HG03175 (cell line): ENCODE results near the gene TOM1L2.

ENCODE experiments used
- ATAC-seq: cut with Tn5 transposase; IDR thresholded peaks from one replicate; pipeline ENCODE4 v1.9.1; 2021; ENCODE audit warnings: mild to moderate bottlenecking, moderate library complexity; ENCODE audit not compliant: unreplicated experiment

TOM1L2 gene

DNA sequence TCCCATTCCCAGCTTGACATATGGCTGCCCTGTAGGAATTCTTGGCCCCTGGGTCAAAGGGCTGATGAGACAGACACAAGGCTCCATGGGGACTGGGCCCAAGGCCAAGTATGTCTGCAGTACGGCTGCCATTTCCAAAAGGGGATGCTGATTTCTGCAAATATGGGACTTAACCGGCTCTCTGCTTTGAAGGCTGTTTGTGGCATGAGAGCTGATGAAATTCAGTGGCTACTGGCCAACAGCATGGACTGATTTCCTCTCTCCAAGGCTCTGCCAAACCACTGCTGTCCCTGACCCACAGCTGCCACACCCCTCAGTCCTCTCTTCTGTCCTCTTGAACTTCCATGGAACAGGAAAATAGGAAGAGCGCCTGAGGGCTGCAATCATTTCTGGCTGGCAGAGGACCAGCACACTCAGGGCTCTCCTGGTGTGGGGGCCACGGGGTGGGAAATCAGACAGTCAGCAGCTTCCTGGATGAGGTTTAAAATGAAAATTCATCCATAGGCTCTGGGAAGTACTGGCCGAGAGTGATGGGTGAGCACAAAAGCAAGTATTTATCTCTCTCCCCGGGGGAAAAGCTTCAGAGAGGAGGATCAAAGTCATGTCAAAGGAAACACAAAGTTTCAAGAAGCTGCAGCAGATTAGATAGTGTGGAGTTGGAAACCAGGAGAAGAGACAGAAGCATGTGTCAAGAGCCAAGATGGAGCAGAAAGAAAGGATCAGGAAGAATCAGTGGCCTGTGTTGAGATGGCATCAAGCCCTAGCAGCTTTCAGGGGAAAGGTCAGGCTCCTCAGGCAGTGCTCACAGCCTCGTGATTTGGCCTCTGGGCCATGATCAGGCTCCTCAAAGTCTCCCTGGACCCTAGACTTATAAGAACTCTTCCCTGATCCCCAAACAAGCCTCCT is 71.3 kb downstream of the TOM1L2 start:
- ATAC-seq: no peak

DNA sequence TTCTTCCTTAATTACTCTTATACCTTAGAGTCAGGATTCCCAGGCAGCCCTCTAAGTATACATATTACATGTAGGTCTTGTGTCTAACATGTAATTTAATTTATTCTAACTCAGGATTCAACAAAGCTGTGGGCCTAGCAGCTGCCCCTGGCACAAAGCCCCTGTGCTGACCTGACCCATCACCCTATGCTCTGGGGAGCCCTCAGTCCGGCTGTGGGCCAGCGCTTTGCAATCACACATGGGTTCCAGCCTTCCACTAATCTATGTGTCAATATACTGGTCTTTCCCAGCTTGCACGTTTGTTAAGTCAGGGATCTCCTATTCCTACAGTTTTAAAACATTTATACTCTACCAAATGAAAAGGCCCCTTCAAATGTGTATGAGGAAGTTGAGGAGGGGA is 72.7 kb downstream of the TOM1L2 start:
- ATAC-seq: no peak

DNA sequence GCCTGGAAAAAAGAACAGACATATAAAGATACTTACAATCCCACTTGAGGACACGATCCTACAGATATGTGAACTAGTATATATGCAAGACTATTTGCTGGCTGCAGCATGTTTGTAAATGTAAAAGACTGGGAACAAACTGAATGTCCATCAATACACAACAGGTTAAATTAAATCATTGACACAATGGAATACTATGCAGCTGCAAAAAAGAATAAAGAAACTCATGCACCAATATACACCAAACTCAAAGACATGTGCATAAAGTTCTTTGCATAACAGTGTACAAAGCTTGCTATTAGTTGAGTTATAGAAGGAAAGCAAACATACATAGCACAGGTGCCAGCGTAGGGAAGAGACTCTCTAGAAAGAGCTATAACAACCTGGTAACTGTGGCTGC is 73.5 kb downstream of the TOM1L2 start:
- no peak for ATAC-seq

DNA sequence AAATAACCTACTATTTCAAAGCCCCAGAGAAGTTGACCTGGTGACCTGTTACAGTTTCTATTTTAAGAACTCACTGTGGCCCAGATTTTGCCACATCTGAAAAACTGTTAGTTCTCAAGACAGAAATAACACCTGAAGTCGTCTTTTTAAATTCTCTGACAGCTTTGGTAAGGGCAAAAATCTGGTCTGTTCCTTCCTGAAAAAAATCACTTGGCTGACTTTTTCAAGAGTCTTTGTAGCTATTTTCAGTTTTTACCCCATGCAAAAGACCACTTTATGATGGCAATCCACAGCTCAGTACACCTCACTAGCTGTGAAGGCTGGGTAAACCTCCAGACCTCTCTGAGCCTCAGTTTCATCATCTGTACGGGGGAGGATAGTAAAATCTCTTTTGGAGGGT is 74.8 kb downstream of the TOM1L2 start:
- peak; percentile 51 for ATAC-seq

DNA sequence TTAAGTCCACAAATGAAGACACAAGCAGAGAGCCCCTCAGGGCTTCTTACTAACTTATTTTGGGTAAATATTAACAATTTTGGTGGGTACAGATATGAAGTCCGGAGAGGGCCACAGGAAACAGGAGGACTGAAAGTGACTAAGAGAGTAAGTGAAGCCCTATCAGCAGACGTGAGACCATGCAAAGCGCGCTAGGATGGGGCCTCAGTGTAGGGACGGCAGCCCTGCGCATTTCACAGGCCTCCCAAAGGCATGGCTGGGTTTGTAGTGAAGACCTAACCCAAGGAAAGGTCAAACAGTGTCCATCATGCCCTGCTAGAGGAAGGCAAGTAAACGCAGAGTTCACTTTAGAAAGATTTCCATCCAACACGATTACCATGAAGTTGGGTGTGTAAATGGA is 75.5 kb downstream of the TOM1L2 start:
- ATAC-seq: peak; percentile 39

DNA sequence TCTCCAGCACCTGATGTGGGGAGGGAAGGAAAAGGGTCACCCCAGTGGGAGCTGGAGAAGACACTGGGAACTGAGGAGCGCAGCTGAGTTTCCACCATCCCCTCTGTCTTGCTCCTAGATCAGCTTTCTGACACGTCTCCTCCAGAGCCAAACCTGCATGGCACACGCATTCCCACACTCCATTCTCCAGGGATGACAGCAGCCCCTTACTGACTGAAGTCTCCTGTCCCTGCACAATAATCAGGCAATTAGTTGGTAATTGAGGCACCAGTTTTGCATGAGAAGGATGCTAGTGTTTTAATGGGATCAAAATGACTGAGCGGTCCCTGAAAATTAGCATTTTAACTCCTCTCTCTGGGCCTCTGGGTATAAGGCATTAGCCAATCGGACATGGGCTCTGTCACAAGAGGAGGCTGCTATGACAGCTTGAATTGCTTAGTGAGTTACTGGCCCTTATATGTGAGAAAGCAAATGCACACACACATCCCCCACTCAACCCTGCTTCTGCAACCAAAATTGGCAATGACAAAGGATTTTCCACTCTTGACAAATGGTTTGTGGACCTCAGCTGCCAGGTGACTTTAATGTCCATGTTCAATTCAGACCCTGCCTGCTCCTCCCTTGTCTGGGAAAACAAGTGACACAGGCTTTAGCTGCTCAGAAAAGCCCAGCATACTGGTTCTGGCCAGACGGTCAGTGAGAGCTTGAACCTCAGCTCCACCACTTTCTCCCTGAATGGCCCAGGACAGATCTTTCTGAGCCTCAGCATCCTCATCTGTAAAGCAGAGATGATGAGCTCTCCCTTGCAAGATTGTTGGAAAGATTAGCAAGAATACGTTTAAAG is 78.2 kb downstream of the TOM1L2 start:
- ATAC-seq: no peak

DNA sequence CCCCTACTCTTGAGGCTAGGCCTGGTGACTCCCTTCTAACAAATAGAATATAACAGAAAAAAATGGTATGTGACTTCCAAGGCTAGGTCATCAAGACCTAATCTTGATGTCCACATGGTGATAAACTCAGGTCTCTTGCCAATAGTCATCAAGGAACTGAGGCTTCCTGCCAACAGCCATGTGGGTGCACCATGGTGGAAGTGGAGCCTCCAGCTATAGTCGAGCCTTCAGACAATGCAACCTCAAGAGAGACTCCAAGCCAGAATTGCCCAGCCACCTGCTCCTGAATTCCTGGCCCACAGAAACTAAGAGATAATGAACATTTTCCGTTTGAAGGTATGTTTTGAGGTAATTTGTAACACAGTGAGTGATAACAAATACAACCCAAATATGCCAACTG is 79.5 kb downstream of the TOM1L2 start:
- no peak for ATAC-seq

DNA sequence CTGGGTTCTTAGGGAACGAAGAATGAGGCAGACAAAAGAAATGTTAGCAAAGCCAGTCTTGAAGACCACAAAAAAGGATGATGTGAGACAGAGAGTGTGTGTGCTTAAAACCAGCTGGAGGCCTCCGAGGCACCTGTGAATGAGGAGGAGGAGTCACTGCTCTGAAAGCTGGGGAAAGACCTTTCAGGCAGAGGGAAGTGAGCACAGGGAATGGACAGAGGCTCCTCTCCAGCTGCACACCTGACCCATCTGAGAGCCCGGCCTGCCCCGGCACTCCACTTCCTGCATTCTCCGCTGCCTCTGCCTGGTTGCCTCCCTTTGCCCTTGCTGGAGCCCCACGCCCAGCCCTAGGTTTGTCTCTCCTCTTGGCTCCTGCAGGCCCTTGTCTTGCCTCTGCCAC is 80.2 kb downstream of the TOM1L2 start:
- no peak for ATAC-seq

DNA sequence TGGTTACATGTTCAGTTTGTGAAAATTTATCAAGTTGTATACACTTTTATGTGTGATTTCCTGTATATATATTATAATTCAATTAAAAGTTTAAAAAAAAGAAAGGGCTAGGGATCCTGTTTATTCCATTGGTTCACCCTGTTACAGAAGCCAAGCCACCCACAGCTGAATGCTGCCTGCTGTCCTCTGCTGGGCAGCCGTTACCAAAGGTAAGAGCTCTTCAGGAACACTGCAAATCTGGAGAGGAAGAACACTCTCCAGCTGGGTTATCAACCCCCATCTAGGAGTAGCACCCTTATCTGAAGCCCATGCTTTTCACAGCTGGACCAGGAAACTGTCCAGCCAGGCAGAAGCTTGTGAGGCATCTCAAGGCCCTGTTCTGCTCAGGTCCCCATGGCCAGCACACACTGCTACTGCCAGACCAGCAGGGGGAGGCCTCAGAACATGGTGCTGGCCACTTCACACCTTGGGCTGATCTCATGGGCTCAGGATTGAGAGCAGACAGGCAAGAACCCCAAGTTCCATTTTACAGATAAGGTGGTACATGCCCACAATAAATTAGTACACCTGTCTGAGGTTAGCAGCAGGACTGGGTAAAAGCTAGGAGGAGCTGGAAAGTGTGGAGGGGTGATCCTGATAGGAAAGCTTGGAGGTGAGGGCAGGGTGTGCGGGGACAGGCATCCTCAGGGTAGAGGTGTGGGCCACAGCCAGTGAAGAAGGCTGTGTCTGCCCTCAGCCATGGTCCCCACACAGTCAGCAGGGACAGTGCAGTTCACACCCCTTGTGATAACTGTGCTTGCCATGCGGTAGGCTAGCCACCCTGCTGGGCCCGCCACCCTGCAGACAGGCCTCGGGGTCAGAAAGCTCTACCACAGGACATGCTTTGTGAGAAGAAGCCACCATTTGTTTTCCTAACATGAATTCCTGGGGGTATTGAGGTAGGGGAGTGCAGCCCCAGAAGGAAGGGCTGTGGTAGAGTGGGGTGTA is 81.1 kb downstream of the TOM1L2 start:
- ATAC-seq: no peak

DNA sequence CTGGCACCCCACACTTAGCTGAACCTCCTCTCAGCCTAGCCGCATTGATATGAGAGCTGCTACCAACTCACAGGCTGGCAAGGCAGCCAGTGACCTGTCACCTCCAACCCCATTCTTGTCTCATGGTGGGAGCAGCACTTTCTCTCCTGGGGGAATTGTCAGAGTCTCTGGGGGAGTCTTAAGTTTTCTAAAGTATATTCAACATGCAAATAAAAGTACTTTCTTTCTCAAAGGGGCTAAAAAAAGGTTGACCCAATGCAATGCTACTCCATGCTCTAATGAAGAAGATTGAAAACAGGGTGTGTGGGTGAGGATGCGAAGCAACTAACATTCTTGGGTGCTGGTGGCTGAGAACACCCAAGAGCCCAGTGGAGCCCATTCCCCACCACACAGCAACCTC is 82.3 kb downstream of the TOM1L2 start:
- no peak for ATAC-seq

DNA sequence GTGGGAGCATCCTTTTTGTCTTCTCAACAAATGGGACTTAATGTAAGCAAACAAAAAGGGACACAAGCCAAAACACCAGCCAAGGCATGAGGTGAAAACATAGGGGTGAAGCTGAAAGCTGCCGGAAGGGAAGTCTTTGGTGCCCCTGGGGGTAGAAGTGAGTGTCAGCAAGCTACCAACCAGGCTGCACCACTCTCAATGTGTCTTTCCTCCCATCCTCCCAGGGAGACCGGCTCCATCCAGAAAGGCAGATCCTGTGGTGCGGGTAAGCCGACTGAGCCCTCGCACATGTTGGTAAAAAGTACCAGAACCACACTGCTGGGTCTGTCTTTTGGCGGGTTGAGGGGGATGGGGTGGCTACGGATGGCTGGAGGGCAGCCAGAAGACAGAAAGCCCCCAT is 83.4 kb downstream of the TOM1L2 start:
- ATAC-seq: no peak

DNA sequence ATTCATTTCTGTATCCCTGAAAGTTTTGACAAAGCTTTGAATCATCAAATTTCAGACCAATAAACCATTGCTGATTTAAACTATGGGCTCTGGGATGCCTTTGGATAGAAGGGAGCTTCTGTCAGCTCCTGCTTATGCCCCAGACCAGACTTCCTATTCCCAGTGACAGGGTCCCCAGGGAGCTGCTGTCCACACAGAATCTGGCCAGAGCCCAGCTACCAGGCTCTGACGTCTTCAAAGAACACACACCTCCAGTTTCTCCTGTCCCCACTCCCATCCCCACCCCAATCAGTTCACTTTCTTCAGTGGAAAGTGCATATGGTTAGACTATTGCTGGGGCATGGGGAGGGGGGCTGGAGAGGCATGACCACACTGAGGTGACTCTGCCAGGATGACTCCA is 83.8 kb downstream of the TOM1L2 start:
- ATAC-seq: no peak

DNA sequence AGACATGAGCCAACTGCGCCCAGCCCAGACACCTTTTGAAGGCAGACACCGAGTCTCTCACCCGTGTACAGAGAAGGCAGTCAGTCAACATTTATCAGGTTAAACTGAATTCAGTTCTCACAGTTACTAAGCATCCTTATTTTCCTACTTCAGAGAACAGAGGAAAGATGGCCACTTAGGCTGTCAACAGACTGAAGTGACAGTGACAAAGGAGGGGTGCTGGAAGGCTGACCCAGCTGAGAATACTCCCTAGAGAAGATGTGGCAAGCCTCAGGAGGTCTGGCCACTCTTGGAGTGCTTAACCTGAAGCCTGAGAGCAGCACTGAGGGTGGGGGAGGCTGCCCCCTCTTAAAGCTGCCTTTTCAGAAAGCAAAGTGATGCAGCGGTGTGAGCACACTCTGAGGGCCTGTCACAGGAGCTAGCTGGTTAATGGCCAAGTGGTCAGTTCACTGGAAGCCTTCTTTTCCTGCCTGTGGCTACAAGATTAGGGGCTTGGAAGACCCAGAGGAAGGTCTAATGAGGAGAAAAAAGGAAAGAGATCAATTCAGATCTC is 84.4 kb downstream of the TOM1L2 start:
- no peak for ATAC-seq

DNA sequence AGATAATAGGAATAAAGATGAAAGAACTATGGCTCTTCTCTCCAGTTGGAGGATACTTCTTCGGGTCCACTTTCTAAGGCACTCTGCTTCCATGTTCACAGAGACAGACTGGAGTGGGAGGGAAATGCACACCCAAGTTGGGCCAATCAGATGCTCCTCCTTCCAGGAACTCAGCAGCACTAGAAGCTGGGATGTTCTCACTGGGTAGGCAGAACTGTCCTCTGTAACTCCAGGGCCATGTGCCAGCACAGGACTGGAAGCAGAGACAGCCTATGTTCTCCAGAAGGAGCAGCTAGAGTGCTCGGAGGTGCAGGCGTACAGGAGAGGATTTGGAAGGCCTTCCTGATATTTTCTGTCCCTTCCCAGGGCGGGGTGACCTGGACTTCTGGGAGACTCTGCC is 85.5 kb downstream of the TOM1L2 start:
- ATAC-seq: no peak

DNA sequence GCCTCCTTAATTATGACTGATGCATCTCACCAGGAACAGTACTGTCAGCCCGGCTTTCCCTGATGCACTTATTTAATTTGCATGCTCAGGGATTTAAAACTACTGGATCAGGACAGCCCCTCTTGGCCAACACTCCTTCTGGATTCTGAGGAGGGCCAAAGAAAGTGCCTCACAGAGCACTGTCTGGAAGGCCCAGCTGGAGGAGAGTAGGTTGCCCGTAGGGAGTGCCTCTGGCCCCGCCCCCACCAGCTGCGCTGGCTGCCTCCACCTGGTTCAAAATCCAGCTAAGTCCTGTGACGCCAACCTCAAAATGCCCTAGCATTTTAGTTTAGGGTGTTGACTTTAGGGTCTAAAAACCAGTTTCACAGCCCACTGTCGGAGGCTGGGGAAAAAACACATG is 86.0 kb downstream of the TOM1L2 start:
- no peak for ATAC-seq

DNA sequence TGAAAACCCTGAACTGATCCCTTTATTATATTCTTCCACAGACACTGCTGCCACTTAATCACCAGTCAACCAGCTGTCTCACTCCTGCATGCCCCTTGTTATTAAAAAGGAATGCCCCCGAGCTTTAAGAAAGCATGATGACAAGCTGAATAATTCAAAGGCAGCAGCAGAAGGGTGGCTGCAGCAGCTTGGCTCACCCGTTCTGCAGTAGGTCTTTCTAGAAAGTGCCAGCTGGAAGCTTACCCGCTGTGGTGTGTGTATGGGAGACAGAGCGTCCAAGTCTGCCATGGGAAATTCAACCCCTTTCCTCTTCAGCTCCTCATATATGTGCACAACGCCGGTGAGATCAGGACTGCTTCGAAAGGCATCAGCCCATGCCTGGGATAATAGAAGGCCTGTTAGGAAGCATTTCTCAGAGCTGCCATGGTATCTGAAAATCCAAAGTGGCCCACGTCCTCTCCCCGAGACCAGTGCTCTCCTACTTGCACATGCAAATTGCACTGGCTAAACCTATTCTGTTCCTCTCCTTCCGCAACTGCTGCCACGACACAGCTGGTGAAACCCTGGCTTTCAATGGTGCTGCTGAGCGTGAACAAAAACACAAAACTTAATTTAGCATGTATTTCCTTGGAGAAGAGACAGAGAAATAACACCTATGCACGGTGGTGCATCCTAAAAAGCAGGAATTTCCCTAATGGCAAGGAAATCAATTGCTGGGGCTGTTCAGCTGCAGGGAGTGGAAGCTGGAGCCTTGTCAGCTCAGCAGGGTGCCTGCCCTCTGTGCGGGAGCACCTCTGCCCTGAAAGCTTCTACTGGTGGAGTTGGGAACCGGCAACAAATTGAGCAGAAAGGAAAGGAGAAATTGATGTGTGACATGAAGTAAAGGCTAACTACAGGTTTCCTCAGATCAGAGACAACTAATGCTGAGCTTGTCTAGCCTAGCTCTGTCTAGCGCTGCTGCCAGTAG is 87.5 kb downstream of the TOM1L2 start:
- ATAC-seq: no peak

DNA sequence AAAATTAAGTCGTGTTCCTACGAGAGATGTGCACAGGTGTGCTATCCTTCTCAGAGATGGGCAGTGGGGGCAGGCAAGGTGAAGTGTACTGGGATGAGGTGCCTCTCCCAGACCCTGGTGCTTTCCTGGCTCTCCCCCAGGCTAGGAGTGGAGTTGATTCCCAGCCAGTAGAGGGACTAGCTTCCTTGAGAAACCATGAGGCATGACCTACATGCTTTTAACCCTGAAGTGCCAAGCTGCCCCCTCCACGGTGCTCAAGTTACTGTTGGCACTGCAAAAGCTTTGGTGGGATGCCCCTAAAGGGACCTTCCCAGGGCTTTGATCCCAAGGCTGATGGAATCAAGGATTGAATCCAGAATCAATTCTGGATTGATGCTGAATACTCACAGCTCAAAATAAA is 88.4 kb downstream of the TOM1L2 start:
- no peak for ATAC-seq

DNA sequence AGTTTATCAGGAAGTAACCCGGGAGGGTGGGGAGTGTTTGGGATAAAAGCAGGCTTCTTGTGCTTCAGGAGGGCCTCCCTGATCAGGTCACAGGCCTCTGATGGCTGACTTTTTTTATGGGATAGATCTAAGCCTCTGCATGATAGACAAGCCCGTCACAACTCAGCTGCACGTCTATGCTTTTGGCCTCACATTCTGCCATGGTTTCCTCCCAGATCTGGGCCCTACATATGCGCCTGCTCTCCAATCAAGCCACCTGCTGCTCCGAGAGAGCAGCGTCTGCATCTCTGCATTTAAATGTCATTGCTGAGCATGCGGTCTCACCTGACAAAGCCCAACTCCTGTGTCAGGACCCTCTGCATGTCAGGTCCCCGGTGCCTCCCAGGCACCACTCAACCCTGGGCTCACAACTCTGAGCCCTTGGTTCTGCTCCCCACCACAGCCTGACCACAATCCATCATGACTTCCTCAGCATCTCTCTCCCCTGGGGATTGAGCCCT is 90.1 kb downstream of the TOM1L2 start:
- no peak for ATAC-seq

DNA sequence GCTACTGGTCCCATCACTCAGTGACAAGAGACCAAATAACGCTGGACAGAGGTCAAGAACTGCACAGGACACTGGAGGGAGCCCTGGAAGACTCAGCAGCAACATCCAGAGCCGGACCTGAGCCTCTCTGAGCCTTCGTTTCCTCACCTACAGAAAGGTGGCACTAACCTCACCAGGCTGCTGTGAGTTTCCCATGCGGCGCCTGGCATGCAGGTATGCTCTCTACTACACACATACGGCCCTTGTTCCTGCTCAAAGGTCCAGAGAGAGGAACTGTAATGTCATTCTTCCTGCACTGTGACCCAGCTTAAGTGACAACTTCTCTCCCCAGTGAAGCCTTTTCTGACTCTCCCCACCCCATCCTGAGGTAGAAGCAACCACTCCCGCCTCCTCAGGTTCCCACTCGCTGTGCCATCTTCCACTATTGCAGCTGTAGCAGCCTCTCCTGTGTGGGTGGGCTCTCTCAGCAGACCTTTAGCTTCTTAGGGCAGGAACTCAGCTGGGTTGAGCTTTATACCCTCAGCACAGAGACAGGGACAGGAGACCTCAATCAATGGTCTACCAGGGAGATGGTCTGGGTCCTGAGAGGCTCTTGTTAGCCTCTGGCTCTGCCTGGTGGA is 91.5 kb downstream of the TOM1L2 start:
- no peak for ATAC-seq
